ELR (cell line): ENCODE measurements around the gene CSRP1.

Source experiments
- DNase-seq: peaks from one replicate; pipeline ENCODE4 v3.0.0-alpha.2; 2015; ENCODE audit warnings: low read depth

CSRP1 gene

GRCh38 chr1:201513498-201514243 is 6.7 kb upstream of the CSRP1 start:
- DNase-seq = no peak

DNA sequence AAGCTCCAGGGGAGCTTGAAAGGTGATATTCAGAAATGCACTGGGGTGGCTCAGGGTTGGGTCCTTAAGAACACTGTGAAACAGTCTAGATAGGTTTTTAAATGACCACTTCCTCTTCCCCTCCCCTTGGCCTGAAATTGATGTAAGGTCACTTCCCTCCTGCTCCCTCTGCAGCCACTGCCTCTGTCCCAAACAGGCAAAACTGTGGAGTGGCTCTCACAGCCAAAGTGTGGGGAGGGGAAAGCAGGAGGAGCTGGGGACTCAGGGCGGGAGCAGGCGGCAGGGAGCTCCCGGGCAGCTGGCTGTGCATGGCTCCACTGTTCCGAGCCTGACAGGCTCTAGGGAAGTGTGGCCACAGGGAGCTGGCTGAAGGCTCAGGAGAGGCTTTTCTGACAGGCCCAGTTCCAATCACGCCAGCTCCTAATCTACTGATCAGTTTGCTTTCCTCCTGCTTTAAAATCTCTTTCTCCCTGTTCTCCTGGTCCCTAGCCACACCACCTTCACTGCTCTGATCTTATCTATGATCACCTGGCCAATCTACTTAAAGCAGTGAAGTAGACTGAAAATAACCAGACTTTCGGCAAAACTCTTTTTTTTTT is 5.1 kb upstream of the CSRP1 start:
- no peak for DNase-seq

DNA sequence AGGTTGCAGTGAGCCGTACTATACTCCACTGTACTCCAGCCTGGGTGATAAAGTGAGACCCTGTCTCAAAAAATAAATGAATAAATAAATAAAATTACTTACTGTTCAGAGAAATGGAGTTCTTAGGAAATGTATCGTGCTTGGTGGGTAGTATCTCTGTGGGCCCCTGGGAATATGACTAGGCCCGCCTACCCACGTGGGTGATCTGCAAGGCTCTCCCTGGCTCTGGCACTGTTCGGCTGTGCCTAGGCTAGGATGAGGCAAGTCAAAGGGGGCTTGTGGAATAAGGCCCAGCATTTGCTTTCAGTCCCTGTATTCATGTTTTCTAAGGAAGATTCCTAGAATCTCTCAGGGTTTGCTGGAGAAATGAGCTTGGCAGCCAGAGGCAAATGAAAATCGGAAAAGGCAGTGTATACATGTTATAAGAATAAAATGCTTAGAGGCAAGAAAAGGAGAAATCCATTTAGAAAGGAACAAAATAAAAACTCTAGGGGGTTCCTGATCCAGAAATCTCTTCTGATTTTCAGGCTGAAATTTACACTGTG is 4.5 kb upstream of the CSRP1 start:
- no peak for DNase-seq

DNA sequence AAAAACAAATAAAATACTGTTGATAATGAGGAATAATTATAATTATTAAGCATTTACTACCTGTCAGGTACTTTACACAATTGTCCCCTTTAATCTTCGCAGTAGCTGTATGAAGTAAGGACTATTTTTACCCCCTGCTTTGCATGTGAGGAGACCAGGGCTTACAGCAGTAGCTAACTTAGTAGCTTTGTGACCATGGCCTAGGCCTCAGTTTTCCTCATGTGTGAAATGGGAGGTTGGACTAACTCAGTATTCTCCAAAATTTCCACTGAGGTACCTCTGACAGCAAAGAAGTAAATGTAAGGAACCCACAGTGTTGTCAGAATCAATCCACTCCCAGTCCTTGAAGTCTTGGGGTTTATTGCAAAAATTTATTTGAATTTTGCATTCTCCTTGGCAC is 3.8 kb upstream of the CSRP1 start:
- no peak for DNase-seq

- no peak for DNase-seq
Measured at GRCh38 chr1:201509601-201510374, 2.9 kb upstream of the CSRP1 start.

DNA sequence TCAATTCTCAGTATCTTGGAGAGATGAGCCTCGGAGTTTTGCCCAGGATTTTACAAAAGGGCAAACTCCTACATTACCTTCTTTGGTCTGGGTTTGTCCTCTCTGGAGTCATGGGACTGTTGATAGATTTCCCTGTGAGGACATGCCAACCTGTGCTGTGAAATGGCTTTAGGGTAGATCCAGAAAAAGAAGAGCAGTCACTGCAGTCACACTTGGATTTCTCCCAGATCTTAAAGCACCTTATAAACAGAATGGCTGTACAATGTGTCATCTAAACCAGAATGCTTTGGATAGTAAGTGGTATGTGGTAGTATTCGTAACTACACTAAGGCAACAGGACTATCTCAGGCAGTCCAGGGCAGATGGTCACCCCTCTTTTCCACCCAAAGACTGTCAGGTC is 1.9 kb upstream of the CSRP1 start:
- peak; percentile 86 for DNase-seq

GRCh38 chr1:201507360-201507675 is 395 bp upstream of the CSRP1 start:
- DNase-seq = no peak

DNA sequence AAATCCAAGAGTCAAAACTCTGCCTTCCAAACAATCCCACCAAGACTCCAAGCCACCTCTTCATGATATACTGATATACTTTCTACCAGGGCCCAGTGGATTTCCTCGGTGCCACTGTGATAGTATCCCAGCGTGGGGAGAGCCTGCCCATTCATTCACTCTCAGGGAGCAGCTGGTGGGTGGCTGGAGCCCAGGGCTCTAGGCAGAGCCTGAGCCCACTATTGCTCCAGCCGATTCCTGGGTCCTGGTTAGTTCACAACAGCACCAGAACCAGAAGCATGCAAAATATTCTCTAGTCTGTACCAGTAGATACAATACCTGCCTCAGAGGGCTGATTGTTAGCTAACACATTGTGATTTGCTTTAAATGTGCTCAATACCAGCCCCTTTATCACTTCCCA is 831 bp downstream of the CSRP1 start:
- DNase-seq = no peak

DNA sequence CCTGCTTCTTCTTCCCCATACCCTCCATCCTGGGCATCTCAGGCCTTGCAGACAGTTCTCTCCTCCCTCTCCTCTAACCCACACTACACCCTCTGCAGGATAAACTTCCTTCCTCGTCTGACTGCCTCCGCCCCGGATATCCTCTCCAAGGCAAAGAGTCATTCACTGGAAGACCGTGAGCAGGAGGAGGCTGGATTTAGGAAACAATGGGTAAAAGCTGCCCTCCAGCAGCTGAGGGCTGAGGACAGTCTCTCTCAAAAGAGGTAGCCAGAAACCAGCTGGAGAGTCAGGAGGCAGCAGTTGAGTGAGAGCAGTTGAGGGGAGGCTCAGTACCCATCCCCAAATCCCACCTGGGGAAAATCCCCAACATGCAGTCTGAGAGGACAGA is 1.4 kb downstream of the CSRP1 start:
- DNase-seq = peak; percentile 85

- DNase-seq = no peak
Measured at GRCh38 chr1:201504799-201505502, 2.0 kb downstream of the CSRP1 start.

- DNase-seq = no peak
Measured at GRCh38 chr1:201504179-201504631, 2.7 kb downstream of the CSRP1 start.

- DNase-seq = peak; percentile 97
Measured at GRCh38 chr1:201503397-201504176, 3.3 kb downstream of the CSRP1 start.

GRCh38 chr1:201502511-201502857 is 4.4 kb downstream of the CSRP1 start:
- no peak for DNase-seq

DNA sequence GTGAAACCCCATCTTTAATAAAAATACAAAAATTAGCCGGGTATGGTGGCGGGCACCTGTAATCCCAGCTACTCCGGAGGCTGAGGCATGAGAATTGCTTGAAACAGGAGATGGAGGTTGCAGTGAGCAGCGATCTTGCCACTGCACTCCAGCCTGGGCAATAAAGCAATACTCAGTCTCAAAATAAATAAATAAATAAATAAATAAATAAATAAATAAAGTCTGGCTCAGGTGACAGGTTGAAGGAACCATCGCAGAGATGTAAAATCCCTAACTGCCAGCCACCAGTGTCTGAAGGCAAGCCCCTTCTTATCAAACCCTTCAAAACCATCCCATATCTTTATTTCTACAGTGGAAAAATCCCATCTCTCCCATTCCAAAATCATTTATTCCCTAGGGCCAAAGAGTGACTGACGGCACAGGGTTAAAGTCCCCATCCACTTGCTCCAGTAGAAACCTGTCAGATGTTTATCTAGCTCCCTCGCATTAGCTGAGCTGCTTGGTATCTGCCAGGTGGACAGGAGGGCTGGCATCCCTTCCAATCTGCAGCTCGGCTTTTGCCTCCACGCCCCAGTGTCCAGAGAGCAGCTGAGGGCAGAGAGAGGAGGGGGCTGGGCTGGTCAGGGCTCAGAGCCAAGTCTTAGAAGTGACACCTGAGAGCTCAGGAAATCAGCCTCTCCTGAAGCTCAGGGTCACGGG is 5.0 kb downstream of the CSRP1 start:
- no peak for DNase-seq

DNA sequence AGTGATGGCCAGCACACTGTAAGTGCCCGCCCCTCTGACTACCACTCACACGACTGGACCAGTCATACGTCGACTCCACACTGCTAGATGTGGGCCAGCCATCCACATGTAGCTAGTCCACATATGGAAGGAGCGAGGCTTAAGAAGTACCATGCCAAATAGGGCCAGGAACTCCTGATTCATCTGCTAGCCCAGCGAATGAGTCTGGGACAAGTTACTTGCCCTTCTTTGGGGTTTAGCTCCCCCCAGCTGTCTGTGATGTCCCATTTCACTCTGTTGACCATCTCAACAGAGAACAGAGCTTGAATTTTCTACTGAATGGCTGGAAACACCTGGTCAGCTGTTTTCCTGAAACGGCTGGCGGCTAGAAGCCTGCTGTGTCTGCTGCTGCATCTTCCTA is 5.8 kb downstream of the CSRP1 start:
- DNase-seq = peak; percentile 47

- DNase-seq = no peak
Measured at GRCh38 chr1:201500670-201501120, 6.2 kb downstream of the CSRP1 start.

- DNase-seq = no peak
Measured at GRCh38 chr1:201499795-201500669, 6.9 kb downstream of the CSRP1 start.

DNA sequence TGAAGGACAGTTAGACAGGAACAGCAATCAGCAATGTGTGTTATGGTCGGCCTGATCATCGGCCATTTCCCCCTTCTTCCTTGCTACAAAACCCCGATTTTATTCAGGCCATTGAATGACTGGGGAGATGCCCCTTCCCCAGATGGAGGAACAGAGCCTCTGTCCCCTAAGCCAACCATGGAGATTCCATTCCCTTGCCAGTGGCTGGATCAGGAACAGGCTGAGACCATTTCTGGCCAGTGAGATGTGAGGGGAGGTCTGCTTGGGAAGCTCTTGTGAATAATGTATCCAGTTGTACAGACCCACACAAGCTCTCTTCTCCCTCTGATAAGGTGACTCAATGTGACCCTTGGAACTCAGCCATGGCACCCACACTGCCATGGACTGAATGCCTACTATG is 7.7 kb downstream of the CSRP1 start:
- no peak for DNase-seq

GRCh38 chr1:201498621-201499020 is 8.3 kb downstream of the CSRP1 start:
- DNase-seq = no peak

DNA sequence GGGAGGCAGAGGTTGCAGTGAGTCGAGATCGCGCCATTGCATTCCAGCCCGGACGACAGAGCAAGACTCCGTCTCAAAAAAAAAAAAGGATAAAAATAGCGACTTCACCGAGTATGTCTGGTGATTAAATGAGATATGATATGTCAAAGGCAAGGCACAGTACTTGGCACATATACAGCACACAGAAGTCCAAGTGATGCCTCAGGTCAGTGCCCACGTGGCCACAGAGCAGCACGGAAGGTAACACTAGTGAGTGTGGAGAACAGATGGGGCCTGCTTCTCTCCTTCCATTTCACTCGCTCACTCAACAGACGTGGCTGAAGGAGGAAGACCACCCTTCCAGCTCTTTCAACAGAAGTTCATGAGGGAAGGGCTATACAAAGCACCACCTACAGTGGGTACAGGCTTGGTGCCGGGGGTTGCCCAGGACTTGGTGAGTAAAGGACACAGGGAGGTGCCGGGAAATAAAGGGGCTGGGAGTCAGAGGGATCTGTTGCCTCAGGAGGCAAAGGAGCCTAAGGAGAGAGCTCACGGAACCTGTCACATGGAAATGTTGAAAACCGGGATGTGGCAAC is 8.9 kb downstream of the CSRP1 start:
- DNase-seq = no peak
